Measurements from ENCODE around the gene RAB5B.

DNA sequence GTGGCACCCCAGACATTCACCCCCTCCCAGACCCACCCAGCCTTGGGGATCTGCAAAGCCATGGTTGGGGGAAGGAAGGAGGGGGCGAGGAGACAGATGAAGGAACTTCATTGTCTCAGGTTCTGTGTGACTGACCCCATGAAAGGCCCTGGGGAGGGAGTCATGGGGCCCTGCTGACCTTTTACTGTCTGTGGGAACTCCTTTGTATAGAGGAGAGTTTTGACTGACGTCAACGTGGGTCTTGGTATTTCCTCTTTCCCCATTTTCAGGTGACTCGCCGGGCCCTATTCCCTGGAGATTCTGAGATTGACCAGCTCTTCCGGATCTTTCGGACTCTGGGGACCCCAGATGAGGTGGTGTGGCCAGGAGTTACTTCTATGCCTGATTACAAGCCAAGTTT, 3.1 kb upstream of the RAB5B start:
- TF ChIP-seq CTCF (conservative IDR thresholded peaks at IDR 0.05; ENCODE audit: low read length) (no peak), EZH2phosphoT487 (IDR thresholded peaks at IDR 0.05; ENCODE audit: borderline replicate concordance, low read depth, low read length) (no peak)

Measured in OCI-LY7 (cell line).